PFSK-1 (cell line): ENCODE results near the gene ARCN1.

ENCODE experiments used
- SIN3A ChIP-seq: IDR thresholded peaks from 2 replicates; pipeline ENCODE4 v1.6.1; 2012; ENCODE audit warnings: mild to moderate bottlenecking, low read length, moderate library complexity, borderline replicate concordance; ENCODE audit not compliant: insufficient read depth
- TF ChIP-seq, protein P1 (sequence below), 2 experiments: IDR thresholded peaks; 2 replicates each; pipeline versions ENCODE4 v1.6.1 to v1.8.0; 2011 to 2012; ENCODE audit warnings: low read depth in 2 of 2, low read length in 2 of 2, control low read depth in 1 of 2, inconsistent platforms in 1 of 2, mild to moderate bottlenecking in 1 of 2, moderate library complexity in 1 of 2; ENCODE audit not compliant: insufficient read depth in 1 of 2

- TF ChIP-seq SIN3A: no peak
- TF ChIP-seq, protein P1, sequence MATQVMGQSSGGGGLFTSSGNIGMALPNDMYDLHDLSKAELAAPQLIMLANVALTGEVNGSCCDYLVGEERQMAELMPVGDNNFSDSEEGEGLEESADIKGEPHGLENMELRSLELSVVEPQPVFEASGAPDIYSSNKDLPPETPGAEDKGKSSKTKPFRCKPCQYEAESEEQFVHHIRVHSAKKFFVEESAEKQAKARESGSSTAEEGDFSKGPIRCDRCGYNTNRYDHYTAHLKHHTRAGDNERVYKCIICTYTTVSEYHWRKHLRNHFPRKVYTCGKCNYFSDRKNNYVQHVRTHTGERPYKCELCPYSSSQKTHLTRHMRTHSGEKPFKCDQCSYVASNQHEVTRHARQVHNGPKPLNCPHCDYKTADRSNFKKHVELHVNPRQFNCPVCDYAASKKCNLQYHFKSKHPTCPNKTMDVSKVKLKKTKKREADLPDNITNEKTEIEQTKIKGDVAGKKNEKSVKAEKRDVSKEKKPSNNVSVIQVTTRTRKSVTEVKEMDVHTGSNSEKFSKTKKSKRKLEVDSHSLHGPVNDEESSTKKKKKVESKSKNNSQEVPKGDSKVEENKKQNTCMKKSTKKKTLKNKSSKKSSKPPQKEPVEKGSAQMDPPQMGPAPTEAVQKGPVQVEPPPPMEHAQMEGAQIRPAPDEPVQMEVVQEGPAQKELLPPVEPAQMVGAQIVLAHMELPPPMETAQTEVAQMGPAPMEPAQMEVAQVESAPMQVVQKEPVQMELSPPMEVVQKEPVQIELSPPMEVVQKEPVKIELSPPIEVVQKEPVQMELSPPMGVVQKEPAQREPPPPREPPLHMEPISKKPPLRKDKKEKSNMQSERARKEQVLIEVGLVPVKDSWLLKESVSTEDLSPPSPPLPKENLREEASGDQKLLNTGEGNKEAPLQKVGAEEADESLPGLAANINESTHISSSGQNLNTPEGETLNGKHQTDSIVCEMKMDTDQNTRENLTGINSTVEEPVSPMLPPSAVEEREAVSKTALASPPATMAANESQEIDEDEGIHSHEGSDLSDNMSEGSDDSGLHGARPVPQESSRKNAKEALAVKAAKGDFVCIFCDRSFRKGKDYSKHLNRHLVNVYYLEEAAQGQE (IDR thresholded peaks at IDR 0.05; ENCODE audit: insufficient read depth in 1 of 2, low read depth in 2 of 2, low read length in 2 of 2): no peak
These were observed 60.5 kb downstream of the ARCN1 start for GRCh38 chr11:118632577-118633318.
